ENCODE data around the gene C2orf69. TPM values are rescaled to one million over a fixed set of nuclear protein-coding genes. Genes with fewer than 3 reads are reported as not detected.

Gene C2orf69
- polyA plus RNA-seq, 3 donors, result 11.6 to 12.9 (median 12.2) TPM

DNA sequence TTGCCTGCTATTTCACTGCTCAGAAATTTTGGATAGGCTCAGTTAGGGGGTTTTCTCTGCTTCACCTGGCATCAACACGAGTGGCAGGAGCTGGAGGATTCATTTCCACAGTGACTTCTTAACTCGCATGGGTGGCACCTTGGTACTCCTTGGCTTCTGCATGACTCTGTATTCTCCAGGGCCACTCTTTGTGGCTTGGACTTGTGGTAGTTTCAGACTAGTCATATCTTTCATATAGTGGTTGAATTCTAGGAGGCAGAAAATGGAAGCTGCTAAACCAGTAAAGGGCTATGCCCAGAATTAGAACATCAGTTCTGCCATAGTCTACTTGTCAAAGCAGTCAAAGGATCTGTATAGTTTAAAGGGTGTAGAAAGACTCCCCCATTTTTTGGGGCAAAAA lies 51.1 kb downstream of the C2orf69 start:
- DNase-seq (ENCODE audit: low read depth in 3 of 3, low spot score in 2 of 3), result no peak

- no peak for DNase-seq (ENCODE audit: low read depth in 3 of 3, low spot score in 2 of 3)
These were observed 55.3 kb downstream of the C2orf69 start for GRCh38 chr2:199966405-199966804.

DNA sequence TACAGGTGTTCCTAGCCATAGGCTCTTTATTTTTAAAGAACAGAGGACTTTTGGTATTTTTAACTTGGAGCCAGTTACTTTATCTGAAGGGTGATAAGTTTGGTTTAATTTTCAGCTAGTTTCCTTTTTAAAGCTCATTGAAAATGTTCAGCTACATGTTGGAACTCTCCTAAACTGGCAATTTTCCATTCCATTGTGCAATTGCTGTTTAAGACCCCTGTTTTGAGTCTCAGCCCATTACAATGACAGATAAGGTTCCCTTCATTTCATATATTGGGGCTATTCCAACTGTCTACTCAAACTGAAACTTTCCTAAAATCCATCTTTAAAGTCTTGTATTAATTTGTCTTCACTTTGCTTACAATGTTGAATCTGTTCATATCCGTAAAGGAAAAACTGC lies 55.9 kb downstream of the C2orf69 start:
- no peak for DNase-seq (ENCODE audit: low read depth in 3 of 3, low spot score in 2 of 3)

DNA sequence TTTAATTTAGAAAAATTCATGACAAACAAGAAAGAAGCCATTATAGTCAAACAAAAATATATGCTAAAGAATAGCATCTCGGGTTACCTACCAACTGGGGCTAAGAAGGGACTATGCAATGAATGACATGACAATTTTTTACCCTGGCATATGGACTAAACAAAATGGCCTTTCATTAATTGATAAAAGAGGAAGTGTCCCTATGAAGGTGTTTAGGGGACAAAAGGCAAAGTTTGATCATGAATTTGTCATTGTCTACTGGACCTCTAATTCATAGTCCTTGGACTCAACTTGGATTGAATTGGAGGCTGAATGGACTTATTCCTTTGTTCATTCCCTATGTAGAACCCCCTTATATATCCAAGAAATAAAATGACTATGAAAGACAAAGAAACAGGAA lies 57.0 kb downstream of the C2orf69 start:
- no peak for DNase-seq (ENCODE audit: low read depth in 3 of 3, low spot score in 2 of 3)

- no peak for DNase-seq (ENCODE audit: low read depth in 3 of 3, low spot score in 2 of 3)
These were observed 61.1 kb downstream of the C2orf69 start for GRCh38 chr2:199972088-199972626.

DNA sequence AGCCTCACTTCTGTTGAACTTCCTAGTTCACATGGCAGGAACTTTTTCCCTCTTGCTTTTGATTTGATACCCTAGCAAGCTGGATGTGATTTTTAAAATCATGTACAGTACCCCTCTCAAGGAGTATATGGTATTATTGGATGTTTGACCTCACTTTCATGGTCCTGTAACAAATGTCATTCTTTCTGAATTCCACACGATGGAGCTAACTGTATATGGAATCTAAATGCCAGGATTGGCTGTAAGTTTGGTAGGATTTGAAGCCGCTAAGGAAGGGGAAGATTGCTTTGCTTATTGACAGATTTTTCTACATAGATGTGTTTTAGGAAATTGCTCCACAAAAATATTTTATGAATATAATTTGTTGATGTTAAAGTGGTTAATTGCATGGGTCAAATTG lies 62.6 kb downstream of the C2orf69 start:
- no peak for DNase-seq (ENCODE audit: low read depth in 3 of 3, low spot score in 2 of 3)

DNA sequence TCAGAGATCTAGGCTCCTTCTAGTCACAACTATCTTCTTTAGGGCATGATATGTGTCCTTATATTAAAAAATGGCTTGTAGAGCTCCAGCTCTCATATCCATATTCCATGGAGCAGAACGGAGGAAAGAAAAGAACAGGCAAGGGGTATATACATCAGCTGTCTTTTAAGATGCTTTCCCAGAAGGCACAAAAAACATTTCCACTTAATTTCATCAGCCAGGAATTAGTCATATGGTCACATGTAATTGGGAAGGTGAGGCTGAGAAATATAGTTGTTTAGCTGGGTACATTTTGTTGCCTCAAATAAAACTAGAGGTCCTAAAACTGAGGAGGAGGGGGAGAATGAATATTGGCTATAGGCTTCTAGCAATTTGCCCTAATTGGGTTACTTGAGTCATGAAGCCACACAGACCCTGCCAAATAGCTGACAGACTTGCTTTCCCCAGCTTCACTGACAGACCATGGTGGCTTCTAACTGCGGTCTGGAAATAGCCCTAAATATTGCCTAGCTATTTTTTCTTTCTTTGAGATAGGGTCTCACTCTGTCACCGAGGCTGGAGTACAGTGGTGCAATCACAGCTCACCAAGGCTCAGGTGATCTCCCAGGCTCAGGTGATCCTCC lies 64.3 kb downstream of the C2orf69 start:
- DNase-seq (ENCODE audit: low read depth in 3 of 3, low spot score in 2 of 3), result no peak

Other genes starting within 250 kb of the C2orf69 start
- gene FTCDNL1, start 60.1 kb upstream of the C2orf69 start, polyA plus RNA-seq (ENCODE audit: insufficient read length in 3 of 3), result 1 to 10 TPM; 1.2 to 1.8 (median 1.2) TPM
- gene TYW5, start 44.2 kb downstream of the C2orf69 start, polyA plus RNA-seq (ENCODE audit: insufficient read length in 3 of 3), result 10 to 100 TPM; 12.9 to 13.3 (median 13.2) TPM
- 10 to 100 TPM; 36.6 to 42.0 (median 40.4) TPM for gene MAIP1, start 44.3 kb downstream of the C2orf69 start, polyA plus RNA-seq (ENCODE audit: insufficient read length in 3 of 3)

All from right renal cortex interstitium (tissue), 3 donors.